ENCODE results near the gene HIC2.
"Not testable (repeated sequence)": the region's sequence is repeated elsewhere in the genome, so short reads cannot be mapped to it uniquely, and the experiment has no call there.

The HIC2 gene, protein sequence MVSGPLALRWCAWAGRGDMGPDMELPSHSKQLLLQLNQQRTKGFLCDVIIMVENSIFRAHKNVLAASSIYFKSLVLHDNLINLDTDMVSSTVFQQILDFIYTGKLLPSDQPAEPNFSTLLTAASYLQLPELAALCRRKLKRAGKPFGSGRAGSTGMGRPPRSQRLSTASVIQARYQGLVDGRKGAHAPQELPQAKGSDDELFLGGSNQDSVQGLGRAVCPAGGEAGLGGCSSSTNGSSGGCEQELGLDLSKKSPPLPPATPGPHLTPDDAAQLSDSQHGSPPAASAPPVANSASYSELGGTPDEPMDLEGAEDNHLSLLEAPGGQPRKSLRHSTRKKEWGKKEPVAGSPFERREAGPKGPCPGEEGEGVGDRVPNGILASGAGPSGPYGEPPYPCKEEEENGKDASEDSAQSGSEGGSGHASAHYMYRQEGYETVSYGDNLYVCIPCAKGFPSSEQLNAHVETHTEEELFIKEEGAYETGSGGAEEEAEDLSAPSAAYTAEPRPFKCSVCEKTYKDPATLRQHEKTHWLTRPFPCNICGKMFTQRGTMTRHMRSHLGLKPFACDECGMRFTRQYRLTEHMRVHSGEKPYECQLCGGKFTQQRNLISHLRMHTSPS

DNA sequence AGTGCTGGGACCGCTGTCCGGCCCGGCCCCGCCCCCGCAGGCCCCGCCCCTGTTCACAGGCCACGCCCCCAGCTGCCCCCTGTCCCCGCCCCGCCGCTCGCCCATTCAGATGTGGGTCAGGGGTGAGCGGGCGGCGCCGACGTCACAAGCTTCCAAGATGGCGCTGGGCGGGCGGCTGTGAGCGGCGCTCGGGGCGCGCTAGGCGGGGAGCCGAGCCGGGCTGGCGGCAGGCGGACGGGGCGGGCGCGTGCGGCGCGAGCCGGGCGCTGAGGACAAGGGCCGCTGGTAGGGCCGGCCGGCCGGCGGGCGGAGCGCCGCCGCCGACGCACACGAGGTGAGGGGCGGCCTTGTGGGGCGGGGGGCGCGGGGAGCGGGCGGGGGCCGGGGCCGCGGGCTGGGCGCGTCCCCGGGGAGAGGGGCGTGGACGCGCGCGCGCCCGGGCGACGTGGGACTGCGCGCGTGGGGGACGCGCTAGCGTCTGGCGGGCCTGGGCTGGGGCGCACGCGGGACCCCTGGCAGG is at the start of gene HIC2:
TSS of gene HIC2 (plus strand) at position 145 of the 520 bp plus-strand sequence. CDS start 25,461 bp downstream, outside the sequence.
- not testable (repeated sequence) for H3K4me1 ChIP-seq, H3K36me3 ChIP-seq, H3K9me3 ChIP-seq, H4K20me1 ChIP-seq, H3K27me3 ChIP-seq
- Histone ChIP-seq H3K27ac (peak within 1 kb of the TSS; percentile 46; the same call in 1 of the 2 replicates), H3K9ac (peak within 1 kb of the TSS; percentile 77; the same call in 1 of the 2 replicates), H3K4me2 (peak within 1 kb of the TSS; percentile 70; the same call in 1 of the 2 replicates), H3K4me3 (peak within 1 kb of the TSS; percentile 65)

GRCh38 chr22:21368603-21369310 is 48.4 kb upstream of the HIC2 start:
- H3K4me2 ChIP-seq, H3K9ac ChIP-seq, H3K27me3 ChIP-seq, H3K27ac ChIP-seq, H3K9me3 ChIP-seq, H3K4me3 ChIP-seq, H4K20me1 ChIP-seq, H3K4me1 ChIP-seq, H3K36me3 ChIP-seq: not testable (repeated sequence)

- not testable (repeated sequence) for H3K4me1 ChIP-seq, H3K9me3 ChIP-seq, H3K27me3 ChIP-seq, H3K4me2 ChIP-seq, H3K4me3 ChIP-seq, H3K27ac ChIP-seq, H3K36me3 ChIP-seq, H4K20me1 ChIP-seq, H3K9ac ChIP-seq
Observed at GRCh38 chr22:21375880-21376279, 41.3 kb upstream of the HIC2 start.

- not testable (repeated sequence) for H4K20me1 ChIP-seq, H3K4me3 ChIP-seq, H3K4me2 ChIP-seq, H3K36me3 ChIP-seq, H3K9me3 ChIP-seq, H3K27ac ChIP-seq, H3K4me1 ChIP-seq, H3K9ac ChIP-seq, H3K27me3 ChIP-seq
Observed at GRCh38 chr22:21383701-21384467, 33.3 kb upstream of the HIC2 start, which contains the start of gene RIMBP3B. TSS of gene RIMBP3B (plus strand) at chr22:21383751. CDS start at chr22:21383859, 108 bp downstream.

GRCh38 chr22:21384468-21385357 is 32.5 kb upstream of the HIC2 start:
- H3K4me1 ChIP-seq, H4K20me1 ChIP-seq, H3K4me3 ChIP-seq, H3K9me3 ChIP-seq, H3K27ac ChIP-seq, H3K4me2 ChIP-seq, H3K9ac ChIP-seq, H3K27me3 ChIP-seq, H3K36me3 ChIP-seq: not testable (repeated sequence)

DNA sequence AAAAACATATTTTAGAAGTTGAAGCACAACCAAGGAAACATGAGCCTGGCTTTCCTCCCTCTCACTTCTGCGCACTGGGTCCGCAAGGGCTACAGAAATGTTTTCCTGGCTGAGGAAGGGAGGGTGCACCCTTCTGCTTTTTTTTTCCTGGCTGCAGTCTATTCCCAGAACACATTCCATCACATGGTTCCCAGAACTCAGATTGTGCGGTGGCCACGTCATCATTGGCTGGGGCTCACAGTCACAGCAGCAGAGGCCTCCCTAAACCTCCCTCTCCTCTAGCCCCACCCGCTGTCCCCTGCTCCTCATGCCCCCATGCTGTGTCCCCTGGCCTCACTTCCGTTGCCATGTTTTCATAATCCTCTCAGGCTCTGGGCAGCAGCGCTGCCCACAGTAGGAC is 27.7 kb upstream of the HIC2 start:
- not testable (repeated sequence) for H3K9ac ChIP-seq, H3K4me2 ChIP-seq, H3K27ac ChIP-seq, H4K20me1 ChIP-seq, H3K4me1 ChIP-seq, H3K4me3 ChIP-seq, H3K36me3 ChIP-seq, H3K9me3 ChIP-seq, H3K27me3 ChIP-seq

DNA sequence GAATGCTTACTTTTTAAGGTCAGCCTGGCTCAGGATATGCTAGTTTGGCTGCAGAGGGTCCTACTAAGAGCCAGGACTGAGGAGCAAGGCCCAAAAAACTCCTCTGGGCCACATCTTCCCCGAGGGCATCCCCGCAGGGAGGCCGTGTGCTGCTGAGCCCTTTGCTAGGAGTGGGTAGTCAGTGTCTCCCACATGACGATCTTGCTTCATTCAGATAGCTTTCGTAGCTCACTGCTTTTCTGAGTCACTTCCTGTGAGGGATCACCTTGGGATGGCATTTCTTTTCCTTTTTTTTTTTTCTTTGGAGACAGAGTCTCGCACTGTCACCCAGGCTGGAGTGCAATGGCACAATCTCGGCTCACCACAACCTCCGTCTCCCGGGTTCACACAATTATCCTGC is 27.2 kb upstream of the HIC2 start:
- H4K20me1 ChIP-seq, H3K27ac ChIP-seq, H3K27me3 ChIP-seq, H3K36me3 ChIP-seq, H3K4me1 ChIP-seq, H3K9me3 ChIP-seq, H3K4me2 ChIP-seq, H3K9ac ChIP-seq, H3K4me3 ChIP-seq: not testable (repeated sequence)

DNA sequence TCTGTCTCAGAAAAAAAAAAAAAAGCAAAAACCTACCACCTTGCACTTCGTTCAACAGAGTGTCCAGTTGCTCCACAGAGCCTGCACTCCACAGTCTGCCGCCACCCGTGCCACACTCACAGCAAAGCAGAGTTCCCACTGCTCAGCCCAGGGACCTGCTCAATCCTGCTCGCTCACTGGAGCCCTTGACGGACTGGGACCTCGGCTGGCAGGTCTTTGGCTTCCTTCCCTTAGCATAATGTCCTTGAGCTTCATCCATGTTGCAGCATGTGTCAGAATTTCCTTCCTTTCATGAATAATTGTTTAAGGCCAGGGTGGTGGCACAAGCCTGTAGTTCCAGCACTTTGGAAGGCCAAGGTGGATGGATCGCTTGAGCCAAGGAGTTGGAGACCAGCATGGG is 22.6 kb upstream of the HIC2 start:
- not testable (repeated sequence) for H3K27ac ChIP-seq, H3K4me3 ChIP-seq, H3K4me2 ChIP-seq, H3K4me1 ChIP-seq, H3K27me3 ChIP-seq, H3K9ac ChIP-seq, H3K36me3 ChIP-seq, H3K9me3 ChIP-seq, H4K20me1 ChIP-seq

GRCh38 chr22:21401197-21401969 is 15.8 kb upstream of the HIC2 start:
- H3K36me3 ChIP-seq, H3K27me3 ChIP-seq, H3K4me2 ChIP-seq, H3K4me1 ChIP-seq, H3K4me3 ChIP-seq, H3K9ac ChIP-seq, H3K9me3 ChIP-seq, H3K27ac ChIP-seq, H4K20me1 ChIP-seq: not testable (repeated sequence)

DNA sequence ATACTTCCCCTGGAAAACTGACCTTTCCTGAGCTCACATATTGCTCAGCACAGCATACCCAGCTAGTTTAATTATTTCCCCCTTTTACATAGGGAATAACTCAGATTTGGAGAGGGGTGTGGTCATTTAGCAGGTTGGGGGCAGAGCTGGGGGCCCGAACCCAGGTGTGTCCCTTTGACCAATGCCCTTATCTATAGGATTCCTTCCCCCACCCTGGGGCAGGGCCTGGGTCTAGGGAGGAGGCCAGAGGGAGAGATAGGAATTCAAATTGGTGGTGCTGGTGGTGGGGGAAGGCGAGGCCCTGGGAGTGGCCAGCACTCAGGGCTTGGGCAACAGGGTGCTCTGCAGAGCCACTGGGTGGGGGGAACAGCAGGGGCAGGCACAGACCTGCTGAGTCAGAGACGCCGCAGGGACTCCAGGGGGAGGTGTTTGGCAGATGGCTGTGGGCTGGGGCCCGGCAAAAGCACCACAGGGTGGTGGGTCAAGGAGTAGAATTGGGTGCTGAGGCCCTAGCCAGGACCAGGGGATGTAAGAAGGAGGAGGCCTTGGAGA is 14.3 kb upstream of the HIC2 start:
- H3K27ac ChIP-seq, H3K4me3 ChIP-seq, H3K9me3 ChIP-seq, H3K9ac ChIP-seq, H4K20me1 ChIP-seq, H3K36me3 ChIP-seq, H3K4me1 ChIP-seq, H3K4me2 ChIP-seq, H3K27me3 ChIP-seq: not testable (repeated sequence)

DNA sequence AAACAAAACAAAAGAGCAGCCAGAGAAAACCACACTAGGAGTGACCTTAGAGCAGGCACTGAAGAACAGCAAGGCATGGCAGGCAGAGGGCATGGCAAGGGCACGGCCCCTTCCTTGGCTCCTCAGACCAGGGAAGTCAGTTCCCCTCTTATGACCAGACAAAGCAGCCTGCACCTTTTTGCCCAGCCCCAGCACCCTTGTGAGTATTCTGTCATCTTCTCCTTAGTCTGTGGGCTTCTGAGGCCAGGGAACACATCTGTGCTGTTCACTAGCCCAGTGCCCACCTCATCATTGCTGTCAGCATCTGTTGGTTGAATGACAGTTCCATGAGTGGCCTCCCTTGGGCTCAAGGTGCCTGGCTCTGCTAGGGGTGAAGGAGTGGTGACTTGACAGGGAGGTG is 10.0 kb upstream of the HIC2 start:
- not testable (repeated sequence) for H3K9ac ChIP-seq, H3K4me3 ChIP-seq, H4K20me1 ChIP-seq, H3K36me3 ChIP-seq, H3K27ac ChIP-seq, H3K9me3 ChIP-seq, H3K4me1 ChIP-seq, H3K27me3 ChIP-seq, H3K4me2 ChIP-seq

DNA sequence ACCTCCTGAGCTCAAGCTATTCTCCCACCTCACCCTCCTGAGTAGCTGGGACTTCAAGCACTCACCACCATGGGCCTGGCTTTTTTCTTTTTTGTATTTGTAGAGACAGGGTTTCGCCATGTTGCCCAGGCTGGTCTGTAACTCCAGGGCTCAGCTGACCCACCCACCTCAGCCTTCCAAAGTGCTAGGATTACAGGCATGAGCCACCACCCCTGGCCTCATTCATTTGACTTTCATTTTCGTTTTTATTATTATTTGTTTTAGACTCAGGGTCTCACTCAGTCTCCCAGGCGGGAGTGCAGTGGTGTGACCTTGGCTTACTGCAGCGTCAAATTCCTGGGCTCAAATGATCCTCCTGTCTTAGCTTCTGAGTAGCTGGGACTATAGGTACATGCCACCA is 9.4 kb upstream of the HIC2 start:
- not testable (repeated sequence) for H3K27ac ChIP-seq, H3K9ac ChIP-seq, H3K4me2 ChIP-seq, H4K20me1 ChIP-seq, H3K4me3 ChIP-seq, H3K36me3 ChIP-seq, H3K9me3 ChIP-seq, H3K27me3 ChIP-seq, H3K4me1 ChIP-seq

All from BLaER1 (cell line).